ENCODE results near the gene UMAD1. TPM values are rescaled to one million over a fixed set of nuclear protein-coding genes. Genes with fewer than 3 reads are reported as not detected.

The UMAD1 gene
- 3.9 and 5.2 TPM in 2 replicates for total RNA-seq

GRCh38 chr7:7640221-7641128, at the start of gene UMAD1:
TSS of gene UMAD1 (plus strand) at chr7:7640752. CDS start at chr7:7673372, 32,620 bp downstream.

DNA sequence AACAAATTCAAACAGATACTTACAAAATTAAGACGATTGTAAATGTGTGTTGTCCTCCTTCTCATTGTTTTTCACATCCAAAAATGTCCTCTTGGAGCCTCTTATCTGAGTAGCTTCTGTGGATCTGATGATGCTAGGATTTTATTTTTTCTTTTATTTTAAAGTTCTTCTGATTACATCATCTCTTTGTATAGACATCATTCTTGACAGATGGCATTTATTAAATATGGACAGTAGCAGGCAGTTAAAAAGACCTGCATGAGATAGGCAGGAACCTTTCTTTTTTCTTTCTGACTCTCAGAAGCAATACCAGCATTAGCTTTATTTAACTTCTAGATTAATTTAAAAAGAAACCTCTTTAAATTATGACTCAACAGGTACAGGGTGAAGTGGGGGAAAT, 77.9 kb downstream of the UMAD1 start, which contains the start of gene RPA3:
RPA3 (minus strand) TSS at position 116 of the 400 bp plus-strand sequence. CDS start 78,189 bp downstream, outside the sequence.

Small RNAs within 50 kb of the gene (small RNA-seq; reads per million reads assigned to genes)
- gene RNU6-534P, result not detected

Other genes with a start within 250 kb of the UMAD1 start
- gene COL28A1, start 104.9 kb upstream of the UMAD1 start, total RNA-seq, result not detected in 2 replicates
- gene MIOS, start 73.9 kb upstream of the UMAD1 start, total RNA-seq, result 24.0 and 26.5 TPM in 2 replicates
- 13.5 and 13.7 TPM in 2 replicates for gene RPA3, start 77.9 kb downstream of the UMAD1 start, total RNA-seq